ENCODE data around the gene TUBG1. TPM values are rescaled to one million over a fixed set of nuclear protein-coding genes. Genes with fewer than 3 reads are reported as not detected.

TUBG1 gene
- total and polyA plus RNA-seq, 10 of the 15 experiments (the other 5 are each of a cell fraction or from before 2014, with no cell fraction given), result 40.0 to 256 (median 107) TPM

DNA sequence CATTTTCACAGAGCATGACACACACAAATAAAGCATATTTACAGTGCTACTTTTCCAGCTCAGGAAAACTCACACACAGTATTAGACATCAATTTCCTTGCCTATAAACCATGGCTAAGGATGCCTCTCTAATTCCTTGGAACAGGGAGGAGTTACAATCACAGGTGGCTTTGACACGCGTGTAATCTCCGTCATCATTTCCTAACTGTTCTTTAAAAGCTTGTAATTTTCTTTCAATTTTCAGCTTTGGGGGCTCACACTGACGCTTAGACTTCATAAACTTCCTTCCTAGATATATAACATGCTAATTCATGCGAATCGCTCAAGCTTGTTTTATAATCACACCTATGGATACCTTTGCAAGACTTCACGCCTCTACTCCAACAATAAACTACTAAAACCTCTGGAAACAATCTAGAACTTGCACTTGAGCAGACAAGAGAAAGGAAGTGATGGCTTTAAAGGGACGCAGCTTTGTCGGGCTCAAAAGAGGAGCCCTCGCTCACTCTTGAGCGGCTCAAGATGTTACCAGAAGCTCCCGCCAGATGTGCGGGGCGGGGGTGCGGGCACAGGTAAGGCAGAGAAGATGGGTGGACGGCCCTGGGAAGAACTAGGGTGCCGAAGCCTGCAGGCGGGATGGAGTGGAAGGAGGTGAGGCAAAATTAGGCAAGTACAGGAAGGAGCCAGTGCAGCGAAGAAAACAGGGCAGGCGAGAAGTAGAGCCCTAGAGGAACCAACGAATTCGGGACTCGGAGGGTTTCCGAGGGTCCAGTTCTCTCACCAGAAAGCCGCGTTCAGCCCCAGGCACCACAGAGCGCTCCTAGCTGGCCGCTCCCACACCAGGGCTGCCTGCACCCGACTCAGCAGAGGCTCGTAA lies 940 bp upstream of the TUBG1 start (continued):
- TF ChIP-seq, protein P1, sequence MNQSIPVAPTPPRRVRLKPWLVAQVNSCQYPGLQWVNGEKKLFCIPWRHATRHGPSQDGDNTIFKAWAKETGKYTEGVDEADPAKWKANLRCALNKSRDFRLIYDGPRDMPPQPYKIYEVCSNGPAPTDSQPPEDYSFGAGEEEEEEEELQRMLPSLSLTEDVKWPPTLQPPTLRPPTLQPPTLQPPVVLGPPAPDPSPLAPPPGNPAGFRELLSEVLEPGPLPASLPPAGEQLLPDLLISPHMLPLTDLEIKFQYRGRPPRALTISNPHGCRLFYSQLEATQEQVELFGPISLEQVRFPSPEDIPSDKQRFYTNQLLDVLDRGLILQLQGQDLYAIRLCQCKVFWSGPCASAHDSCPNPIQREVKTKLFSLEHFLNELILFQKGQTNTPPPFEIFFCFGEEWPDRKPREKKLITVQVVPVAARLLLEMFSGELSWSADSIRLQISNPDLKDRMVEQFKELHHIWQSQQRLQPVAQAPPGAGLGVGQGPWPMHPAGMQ (IDR thresholded peaks at IDR 0.05; ENCODE audit: borderline replicate concordance), result no peak
- 0 out of 2 replicates have a peak, but pooled peaks have one; percentile 58 for TF ChIP-seq GATAD2B (conservative IDR thresholded peaks at IDR 0.05; ENCODE audit: low read depth)
- TF ChIP-seq, protein P2, sequence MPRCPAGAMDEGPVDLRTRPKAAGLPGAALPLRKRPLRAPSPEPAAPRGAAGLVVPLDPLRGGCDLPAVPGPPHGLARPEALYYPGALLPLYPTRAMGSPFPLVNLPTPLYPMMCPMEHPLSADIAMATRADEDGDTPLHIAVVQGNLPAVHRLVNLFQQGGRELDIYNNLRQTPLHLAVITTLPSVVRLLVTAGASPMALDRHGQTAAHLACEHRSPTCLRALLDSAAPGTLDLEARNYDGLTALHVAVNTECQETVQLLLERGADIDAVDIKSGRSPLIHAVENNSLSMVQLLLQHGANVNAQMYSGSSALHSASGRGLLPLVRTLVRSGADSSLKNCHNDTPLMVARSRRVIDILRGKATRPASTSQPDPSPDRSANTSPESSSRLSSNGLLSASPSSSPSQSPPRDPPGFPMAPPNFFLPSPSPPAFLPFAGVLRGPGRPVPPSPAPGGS (IDR thresholded peaks at IDR 0.05; ENCODE audit: borderline replicate concordance, insufficient read depth, low read depth, low read length, poor library complexity, severe bottlenecking), result no peak
- no peak for TF ChIP-seq DPF2 (IDR thresholded peaks at IDR 0.05)
- TF ChIP-seq CHD2 (IDR thresholded peaks at IDR 0.05; ENCODE audit: borderline replicate concordance, low read depth, low read length), result no peak
- TF ChIP-seq, protein P3, sequence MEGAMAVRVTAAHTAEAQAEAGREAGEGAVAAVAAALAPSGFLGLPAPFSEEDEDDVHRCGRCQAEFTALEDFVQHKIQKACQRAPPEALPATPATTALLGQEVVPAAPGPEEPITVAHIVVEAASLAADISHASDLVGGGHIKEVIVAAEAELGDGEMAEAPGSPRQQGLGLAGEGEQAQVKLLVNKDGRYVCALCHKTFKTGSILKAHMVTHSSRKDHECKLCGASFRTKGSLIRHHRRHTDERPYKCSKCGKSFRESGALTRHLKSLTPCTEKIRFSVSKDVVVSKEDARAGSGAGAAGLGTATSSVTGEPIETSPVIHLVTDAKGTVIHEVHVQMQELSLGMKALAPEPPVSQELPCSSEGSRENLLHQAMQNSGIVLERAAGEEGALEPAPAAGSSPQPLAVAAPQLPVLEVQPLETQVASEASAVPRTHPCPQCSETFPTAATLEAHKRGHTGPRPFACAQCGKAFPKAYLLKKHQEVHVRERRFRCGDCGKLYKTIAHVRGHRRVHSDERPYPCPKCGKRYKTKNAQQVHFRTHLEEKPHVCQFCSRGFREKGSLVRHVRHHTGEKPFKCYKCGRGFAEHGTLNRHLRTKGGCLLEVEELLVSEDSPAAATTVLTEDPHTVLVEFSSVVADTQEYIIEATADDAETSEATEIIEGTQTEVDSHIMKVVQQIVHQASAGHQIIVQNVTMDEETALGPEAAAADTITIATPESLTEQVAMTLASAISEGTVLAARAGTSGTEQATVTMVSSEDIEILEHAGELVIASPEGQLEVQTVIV (IDR thresholded peaks at IDR 0.05; ENCODE audit: borderline replicate concordance, partially characterized antibody), result no peak
- TF ChIP-seq, protein P4, sequence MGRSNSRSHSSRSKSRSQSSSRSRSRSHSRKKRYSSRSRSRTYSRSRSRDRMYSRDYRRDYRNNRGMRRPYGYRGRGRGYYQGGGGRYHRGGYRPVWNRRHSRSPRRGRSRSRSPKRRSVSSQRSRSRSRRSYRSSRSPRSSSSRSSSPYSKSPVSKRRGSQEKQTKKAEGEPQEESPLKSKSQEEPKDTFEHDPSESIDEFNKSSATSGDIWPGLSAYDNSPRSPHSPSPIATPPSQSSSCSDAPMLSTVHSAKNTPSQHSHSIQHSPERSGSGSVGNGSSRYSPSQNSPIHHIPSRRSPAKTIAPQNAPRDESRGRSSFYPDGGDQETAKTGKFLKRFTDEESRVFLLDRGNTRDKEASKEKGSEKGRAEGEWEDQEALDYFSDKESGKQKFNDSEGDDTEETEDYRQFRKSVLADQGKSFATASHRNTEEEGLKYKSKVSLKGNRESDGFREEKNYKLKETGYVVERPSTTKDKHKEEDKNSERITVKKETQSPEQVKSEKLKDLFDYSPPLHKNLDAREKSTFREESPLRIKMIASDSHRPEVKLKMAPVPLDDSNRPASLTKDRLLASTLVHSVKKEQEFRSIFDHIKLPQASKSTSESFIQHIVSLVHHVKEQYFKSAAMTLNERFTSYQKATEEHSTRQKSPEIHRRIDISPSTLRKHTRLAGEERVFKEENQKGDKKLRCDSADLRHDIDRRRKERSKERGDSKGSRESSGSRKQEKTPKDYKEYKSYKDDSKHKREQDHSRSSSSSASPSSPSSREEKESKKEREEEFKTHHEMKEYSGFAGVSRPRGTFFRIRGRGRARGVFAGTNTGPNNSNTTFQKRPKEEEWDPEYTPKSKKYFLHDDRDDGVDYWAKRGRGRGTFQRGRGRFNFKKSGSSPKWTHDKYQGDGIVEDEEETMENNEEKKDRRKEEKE (IDR thresholded peaks at IDR 0.05), result no peak
- TF ChIP-seq, protein P5, sequence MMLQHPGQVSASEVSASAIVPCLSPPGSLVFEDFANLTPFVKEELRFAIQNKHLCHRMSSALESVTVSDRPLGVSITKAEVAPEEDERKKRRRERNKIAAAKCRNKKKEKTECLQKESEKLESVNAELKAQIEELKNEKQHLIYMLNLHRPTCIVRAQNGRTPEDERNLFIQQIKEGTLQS (IDR thresholded peaks at IDR 0.05; ENCODE audit: borderline replicate concordance, extremely low read depth, low read depth, low read length), result no peak
- no peak for TF ChIP-seq RUNX3 (IDR thresholded peaks at IDR 0.05; ENCODE audit: low read length)
- TF ChIP-seq, protein P6, sequence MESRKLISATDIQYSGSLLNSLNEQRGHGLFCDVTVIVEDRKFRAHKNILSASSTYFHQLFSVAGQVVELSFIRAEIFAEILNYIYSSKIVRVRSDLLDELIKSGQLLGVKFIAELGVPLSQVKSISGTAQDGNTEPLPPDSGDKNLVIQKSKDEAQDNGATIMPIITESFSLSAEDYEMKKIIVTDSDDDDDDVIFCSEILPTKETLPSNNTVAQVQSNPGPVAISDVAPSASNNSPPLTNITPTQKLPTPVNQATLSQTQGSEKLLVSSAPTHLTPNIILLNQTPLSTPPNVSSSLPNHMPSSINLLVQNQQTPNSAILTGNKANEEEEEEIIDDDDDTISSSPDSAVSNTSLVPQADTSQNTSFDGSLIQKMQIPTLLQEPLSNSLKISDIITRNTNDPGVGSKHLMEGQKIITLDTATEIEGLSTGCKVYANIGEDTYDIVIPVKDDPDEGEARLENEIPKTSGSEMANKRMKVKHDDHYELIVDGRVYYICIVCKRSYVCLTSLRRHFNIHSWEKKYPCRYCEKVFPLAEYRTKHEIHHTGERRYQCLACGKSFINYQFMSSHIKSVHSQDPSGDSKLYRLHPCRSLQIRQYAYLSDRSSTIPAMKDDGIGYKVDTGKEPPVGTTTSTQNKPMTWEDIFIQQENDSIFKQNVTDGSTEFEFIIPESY (IDR thresholded peaks at IDR 0.05), result no peak
- TF ChIP-seq MXI1 (IDR thresholded peaks at IDR 0.05; ENCODE audit: low read depth, low read length), result no peak
- TF ChIP-seq ZZZ3 (IDR thresholded peaks at IDR 0.05; ENCODE audit: control insufficient read depth, insufficient read length, low read depth), result no peak
- no peak for TF ChIP-seq CREM (IDR thresholded peaks at IDR 0.05; ENCODE audit: low read depth)
- no peak for TF ChIP-seq BMI1 (IDR thresholded peaks at IDR 0.05; ENCODE audit: borderline replicate concordance)
- TF ChIP-seq RCOR1 (conservative IDR thresholded peaks at IDR 0.05; ENCODE audit: low read depth, low read length), result no peak
- 0 out of 2 replicates have a peak, but pooled peaks have one; percentile 20 for TF ChIP-seq NBN (IDR thresholded peaks at IDR 0.05)
